Measurements from ENCODE around the gene FAM209B. TPM values are rescaled to one million over a fixed set of nuclear protein-coding genes. Genes with fewer than 3 reads are reported as not detected.

The FAM209B gene
- total RNA-seq, 2 donors from 2014 or later: 1.5 to 1.7 TPM

Other genes starting within 250 kb of the FAM209B start
- gene FAM210B, start 174.3 kb upstream of the FAM209B start, total RNA-seq: 1 to 10 TPM; 1.8 to 3.0 TPM
- gene AURKA, start 141.0 kb upstream of the FAM209B start, total RNA-seq: 10 to 100 TPM; 45.1 to 80.8 TPM
- 10 to 100 TPM; 39.6 to 40.1 TPM for gene CSTF1, start 140.6 kb upstream of the FAM209B start, total RNA-seq
- gene CASS4, start 121.0 kb upstream of the FAM209B start, total RNA-seq: 1 to 10 TPM; 1.3 to 4.1 TPM
- 10 to 100 TPM; 78.5 to 92.2 TPM for gene RTF2, start 64.6 kb upstream of the FAM209B start, total RNA-seq
- 1 to 10 TPM; 4.7 to 5.8 TPM for gene FAM209A, start 8.5 kb upstream of the FAM209B start, total RNA-seq
- not detected for gene TFAP2C, start 96.1 kb downstream of the FAM209B start, total RNA-seq